ENCODE results near the gene PLXDC1. TPM values are rescaled to one million over a fixed set of nuclear protein-coding genes. Genes with fewer than 3 reads are reported as not detected.

Gene PLXDC1
- total RNA-seq, 1 donor from 2014 or later = 2.5 TPM

DNA sequence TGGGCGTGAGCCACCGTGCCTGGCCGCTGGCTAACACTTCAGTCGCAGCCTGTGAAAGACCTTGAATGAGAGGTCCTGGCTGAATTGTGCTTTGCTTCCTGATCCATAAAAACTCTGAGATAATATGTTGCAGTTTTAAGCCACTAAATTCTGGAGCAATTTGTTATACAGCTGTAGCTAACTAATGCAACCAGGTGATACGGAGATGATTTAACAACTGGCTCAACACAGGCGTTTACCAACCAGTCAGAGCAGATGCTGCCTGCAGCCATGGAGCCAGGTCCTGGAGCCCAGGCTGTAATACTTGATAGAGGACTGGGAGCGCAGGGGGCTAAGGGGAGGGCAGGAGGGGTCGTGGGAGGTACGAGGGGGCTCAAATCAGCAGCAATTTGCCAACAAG, 50.9 kb downstream of the PLXDC1 start:
- H3K4me1 Mint-ChIP-seq = peaks cover 28% of the 10 kb centered on the region
- H3K4me3 Mint-ChIP-seq = no peak overlapping the region
- H3K36me3 Mint-ChIP-seq = no peaks in the 10 kb centered on the region
- no peaks in the 10 kb centered on the region for H3K9me3 ChIP-seq (ENCODE audit: low read depth)
- TF ChIP-seq EZH2phosphoT487 (IDR thresholded peaks at IDR 0.05) (no peak), CTCF (IDR thresholded peaks at IDR 0.05) (no peak), EZH2 (IDR thresholded peaks at IDR 0.05) (no peak)
- H3K27ac Mint-ChIP-seq = no peak overlapping the region
- H3K27me3 ChIP-seq = no peaks in the 10 kb centered on the region
- H3K27ac ChIP-seq = no peak overlapping the region
- no peak overlapping the region for H2AFZ ChIP-seq (replicated peaks)
- H3F3A ChIP-seq (ENCODE audit: low read depth) = peaks cover 8% of the 10 kb centered on the region
- H3K27me3 Mint-ChIP-seq (ENCODE audit: insufficient read depth, low read depth) = peaks cover 5% of the 10 kb centered on the region
- H3K36me3 ChIP-seq = no peaks in the 10 kb centered on the region
- H3K79me2 ChIP-seq (ENCODE audit: low read depth) = no peaks in the 10 kb centered on the region
- H3K4me3 ChIP-seq = no peak overlapping the region
- no peaks in the 10 kb centered on the region for H4K20me1 ChIP-seq (ENCODE audit: low read depth)
- no peak for DNase-seq (ENCODE audit: low spot score)
- H3K4me2 ChIP-seq = no peak overlapping the region
- peaks cover 18% of the 10 kb centered on the region for H3K4me1 ChIP-seq
- H3K9me3 Mint-ChIP-seq = no peaks in the 10 kb centered on the region
- H3K9ac ChIP-seq = no peak overlapping the region

- Mint-ChIP-seq H3K4me1 (peaks cover 28% of the 10 kb centered on the region), H3K27me3 (ENCODE audit: insufficient read depth, low read depth) (peaks cover 4% of the 10 kb centered on the region), H3K27ac (no peak overlapping the region), H3K4me3 (no peak overlapping the region), H3K9me3 (no peaks in the 10 kb centered on the region), H3K36me3 (no peaks in the 10 kb centered on the region)
- Histone ChIP-seq H3K27ac (no peak overlapping the region), H3F3A (ENCODE audit: low read depth) (peaks cover 8% of the 10 kb centered on the region), H3K4me2 (no peak overlapping the region), H3K36me3 (no peaks in the 10 kb centered on the region), H2AFZ (replicated peaks) (no peak overlapping the region), H3K4me1 (peaks cover 18% of the 10 kb centered on the region), H3K27me3 (no peaks in the 10 kb centered on the region), H3K9me3 (ENCODE audit: low read depth) (no peaks in the 10 kb centered on the region), H3K4me3 (no peak overlapping the region), H4K20me1 (ENCODE audit: low read depth) (no peaks in the 10 kb centered on the region), H3K9ac (no peak overlapping the region), H3K79me2 (ENCODE audit: low read depth) (no peaks in the 10 kb centered on the region)
- no peak for DNase-seq (ENCODE audit: low spot score)
- TF ChIP-seq CTCF (IDR thresholded peaks at IDR 0.05) = no peak
Measured at GRCh38 chr17:39099663-39100286, 51.7 kb downstream of the PLXDC1 start.

- DNase-seq (ENCODE audit: low spot score) = no peak
- H3K27me3 Mint-ChIP-seq (ENCODE audit: insufficient read depth, low read depth) = peaks cover 4% of the 10 kb centered on the region
- no peak overlapping the region for H3K27ac ChIP-seq
- no peak for TF ChIP-seq CTCF (IDR thresholded peaks at IDR 0.05)
- no peak for TF ChIP-seq EZH2 (IDR thresholded peaks at IDR 0.05)
- TF ChIP-seq EZH2phosphoT487 (IDR thresholded peaks at IDR 0.05) = no peak
- peaks cover 22% of the 10 kb centered on the region for H3K4me1 Mint-ChIP-seq
- H3K27ac Mint-ChIP-seq = peak overlapping the region; percentile 40
- H3K36me3 ChIP-seq = no peaks in the 10 kb centered on the region
- H3K4me2 ChIP-seq = peak overlapping the region; percentile 3
- H3K9me3 ChIP-seq (ENCODE audit: low read depth) = no peaks in the 10 kb centered on the region
- H3K36me3 Mint-ChIP-seq = no peaks in the 10 kb centered on the region
- H3K27me3 ChIP-seq = no peaks in the 10 kb centered on the region
- no peak overlapping the region for H2AFZ ChIP-seq (replicated peaks)
- H3K4me3 ChIP-seq = no peak overlapping the region
- no peak overlapping the region for H3K9ac ChIP-seq
- H3F3A ChIP-seq (ENCODE audit: low read depth) = peaks cover 8% of the 10 kb centered on the region
- H3K4me1 ChIP-seq = peaks cover 18% of the 10 kb centered on the region
- peak overlapping the region; percentile 23 for H3K4me3 Mint-ChIP-seq
- H4K20me1 ChIP-seq (ENCODE audit: low read depth) = no peaks in the 10 kb centered on the region
- H3K79me2 ChIP-seq (ENCODE audit: low read depth) = no peaks in the 10 kb centered on the region
- H3K9me3 Mint-ChIP-seq = no peaks in the 10 kb centered on the region
Measured at GRCh38 chr17:39098588-39098987, 52.8 kb downstream of the PLXDC1 start.

All from neural progenitor cell (in vitro differentiated cells).